HG03097 (cell line): Measurements from ENCODE around the gene CNGA4.

Experiments
- ATAC-seq: cut with Tn5 transposase; IDR thresholded peaks from one replicate; pipeline ENCODE4 v1.9.1; 2021; ENCODE audit not compliant: unreplicated experiment, low FRiP score

The CNGA4 gene, protein sequence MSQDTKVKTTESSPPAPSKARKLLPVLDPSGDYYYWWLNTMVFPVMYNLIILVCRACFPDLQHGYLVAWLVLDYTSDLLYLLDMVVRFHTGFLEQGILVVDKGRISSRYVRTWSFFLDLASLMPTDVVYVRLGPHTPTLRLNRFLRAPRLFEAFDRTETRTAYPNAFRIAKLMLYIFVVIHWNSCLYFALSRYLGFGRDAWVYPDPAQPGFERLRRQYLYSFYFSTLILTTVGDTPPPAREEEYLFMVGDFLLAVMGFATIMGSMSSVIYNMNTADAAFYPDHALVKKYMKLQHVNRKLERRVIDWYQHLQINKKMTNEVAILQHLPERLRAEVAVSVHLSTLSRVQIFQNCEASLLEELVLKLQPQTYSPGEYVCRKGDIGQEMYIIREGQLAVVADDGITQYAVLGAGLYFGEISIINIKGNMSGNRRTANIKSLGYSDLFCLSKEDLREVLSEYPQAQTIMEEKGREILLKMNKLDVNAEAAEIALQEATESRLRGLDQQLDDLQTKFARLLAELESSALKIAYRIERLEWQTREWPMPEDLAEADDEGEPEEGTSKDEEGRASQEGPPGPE

DNA sequence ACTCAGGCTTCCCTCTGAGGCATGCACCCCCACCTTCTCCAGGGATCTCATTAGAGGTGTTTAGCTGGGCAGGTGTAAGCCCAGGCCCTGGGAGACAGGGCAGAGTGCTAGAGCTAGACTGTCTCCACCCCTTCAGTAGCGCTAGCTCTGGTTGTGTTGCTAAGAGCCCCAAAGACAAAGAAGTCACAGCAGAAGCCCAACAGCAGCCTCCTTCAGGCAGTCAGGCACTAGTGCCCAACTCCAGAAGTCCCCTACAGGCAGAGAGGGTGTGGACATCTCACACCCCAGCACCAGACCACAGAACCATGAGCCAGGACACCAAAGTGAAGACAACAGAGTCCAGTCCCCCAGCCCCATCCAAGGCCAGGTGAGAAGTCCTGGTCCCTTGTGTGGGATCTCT, at the start of gene CNGA4:
TSS of gene CNGA4 (plus strand) at position 188 of the 400 bp plus-strand sequence. CDS start at position 306, 118 bp downstream.
- no peak for ATAC-seq

DNA sequence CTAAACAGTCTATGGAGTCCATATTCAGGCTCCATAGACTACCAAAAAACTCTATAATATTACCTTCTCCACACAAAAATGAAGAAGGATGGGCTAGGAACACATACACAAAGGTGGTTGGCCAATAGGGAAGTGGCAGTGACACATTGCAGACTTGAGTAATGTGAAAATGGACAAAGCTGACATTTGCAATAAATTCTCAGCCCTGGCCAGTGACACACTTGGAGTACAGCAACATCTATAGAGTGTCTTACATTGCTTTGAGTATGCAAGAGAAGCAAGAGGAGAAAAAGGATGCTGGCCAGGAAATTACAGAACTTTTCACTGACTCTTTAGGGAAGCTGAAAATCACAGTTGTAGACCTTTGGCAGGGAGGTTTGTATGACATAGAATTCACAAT, 47.1 kb upstream of the CNGA4 start:
- ATAC-seq = no peak

DNA sequence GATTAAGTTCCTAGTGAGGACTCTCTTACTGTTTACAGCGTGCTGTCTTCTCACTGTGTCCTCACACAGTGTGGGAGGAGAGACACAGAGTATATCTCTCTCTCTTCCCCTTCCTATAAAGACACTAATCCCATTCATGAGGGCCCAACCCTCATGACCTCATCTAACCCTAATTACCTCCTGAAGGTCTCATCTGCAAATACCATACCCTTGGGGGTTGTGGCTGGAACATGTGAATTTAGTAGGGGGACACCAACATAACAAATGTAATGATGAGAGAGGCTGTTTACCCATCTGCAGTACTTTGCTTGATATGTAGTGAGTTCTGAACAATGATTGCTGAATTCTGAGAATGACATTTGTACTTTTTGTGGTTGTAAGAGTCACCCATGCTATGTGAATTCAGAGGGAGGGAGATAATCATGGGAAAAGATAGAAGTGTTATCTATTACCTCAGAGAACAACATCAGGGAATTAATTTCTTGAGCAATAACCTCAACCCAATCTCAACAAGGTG, 44.8 kb upstream of the CNGA4 start:
- no peak for ATAC-seq

DNA sequence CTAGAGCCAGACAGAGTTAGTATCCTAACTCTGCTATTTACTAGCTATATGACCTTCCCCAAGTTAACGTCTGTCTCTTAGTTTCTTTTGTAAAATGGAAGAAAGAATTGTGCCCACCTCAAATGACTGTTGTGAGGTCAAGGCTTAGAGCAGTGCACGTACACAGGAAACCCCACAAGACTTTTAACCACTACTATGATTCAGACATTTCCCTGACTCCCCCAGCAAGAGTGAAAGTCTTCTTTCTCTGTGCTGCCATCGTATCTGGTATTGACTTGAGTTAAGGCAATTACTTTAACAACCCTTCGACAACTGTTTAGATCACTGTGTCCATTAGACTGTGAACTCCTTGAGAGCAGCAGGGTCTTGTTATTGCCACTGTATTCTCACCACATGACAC, 42.5 kb upstream of the CNGA4 start:
- ATAC-seq = no peak

DNA sequence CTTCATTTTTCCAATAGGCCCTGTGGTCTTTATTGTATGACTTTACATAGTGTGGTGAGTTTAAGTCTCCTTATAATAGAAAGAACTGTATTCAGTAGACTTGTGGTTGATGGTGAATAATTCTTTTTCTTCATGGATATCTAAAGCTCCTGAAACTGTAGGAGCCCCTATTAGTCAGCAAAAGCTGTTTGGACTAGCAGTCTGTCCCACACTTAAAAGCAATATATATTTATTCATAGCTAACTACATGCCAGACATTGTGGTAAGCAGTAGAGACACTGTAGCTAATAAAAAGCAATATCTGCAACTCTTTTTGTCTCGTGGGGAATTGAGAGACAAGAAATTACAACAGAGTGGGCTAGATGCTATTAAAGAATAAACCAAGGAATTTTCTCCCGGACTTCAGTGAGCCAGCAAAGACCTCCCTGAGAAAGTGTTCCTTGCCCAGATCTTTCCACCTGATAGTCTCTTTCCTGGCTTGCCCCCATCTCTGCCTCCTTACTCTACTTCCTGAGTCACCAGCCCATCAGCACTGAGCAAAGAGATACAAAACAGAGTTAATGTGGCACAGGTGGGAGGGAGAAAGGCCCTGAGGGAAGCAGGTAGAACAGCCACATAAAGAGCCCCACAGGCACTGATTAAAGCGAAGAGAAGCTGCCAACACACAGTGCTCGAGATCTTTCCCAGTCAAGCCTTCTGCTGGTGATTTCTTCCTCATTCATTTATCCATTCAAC, 41.3 kb upstream of the CNGA4 start:
- no peak for ATAC-seq

DNA sequence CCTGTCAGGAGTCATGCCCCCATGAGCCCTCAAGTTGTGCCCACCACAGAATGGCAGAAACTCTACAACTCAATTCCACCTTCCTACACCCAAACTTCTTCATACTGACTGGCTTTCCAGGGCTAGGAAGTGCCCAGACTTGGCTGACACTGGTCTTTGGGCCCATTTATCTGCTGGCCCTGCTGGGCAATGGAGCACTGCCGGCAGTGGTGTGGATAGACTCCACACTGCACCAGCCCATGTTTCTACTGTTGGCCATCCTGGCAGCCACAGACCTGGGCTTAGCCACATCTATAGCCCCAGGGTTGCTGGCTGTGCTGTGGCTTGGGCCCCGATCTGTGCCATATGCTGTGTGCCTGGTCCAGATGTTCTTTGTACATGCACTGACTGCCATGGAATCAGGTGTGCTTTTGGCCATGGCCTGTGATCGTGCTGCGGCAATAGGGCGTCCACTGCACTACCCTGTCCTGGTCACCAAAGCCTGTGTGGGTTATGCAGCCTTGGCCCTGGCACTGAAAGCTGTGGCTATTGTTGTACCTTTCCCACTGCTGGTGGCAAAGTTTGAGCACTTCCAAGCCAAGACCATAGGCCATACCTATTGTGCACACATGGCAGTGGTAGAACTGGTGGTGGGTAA, 39.6 kb upstream of the CNGA4 start, which contains the start of gene OR52W1:
TSS of gene OR52W1 (plus strand) at position 51 of the 637 bp plus-strand sequence. CDS start at position 51, 0 bp downstream.
- no peak for ATAC-seq

DNA sequence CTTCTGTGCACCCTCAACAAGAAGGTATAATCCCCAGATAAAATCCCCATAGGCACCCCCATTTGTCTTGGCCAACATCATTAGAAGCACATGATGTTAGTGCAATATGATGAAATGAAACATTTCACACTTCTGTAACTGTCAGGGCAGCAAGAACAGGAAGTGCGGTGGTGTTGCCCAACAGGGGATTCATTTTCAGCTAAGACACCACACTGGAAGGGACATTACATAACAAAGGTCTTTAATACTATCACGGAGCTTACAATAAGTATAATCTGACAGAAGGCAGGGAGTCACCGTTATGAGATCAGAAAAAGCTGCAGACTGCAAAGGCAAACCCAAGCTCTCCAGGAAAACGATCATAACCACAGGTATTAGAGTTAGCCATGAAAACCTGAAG, 37.9 kb upstream of the CNGA4 start:
- ATAC-seq = no peak

DNA sequence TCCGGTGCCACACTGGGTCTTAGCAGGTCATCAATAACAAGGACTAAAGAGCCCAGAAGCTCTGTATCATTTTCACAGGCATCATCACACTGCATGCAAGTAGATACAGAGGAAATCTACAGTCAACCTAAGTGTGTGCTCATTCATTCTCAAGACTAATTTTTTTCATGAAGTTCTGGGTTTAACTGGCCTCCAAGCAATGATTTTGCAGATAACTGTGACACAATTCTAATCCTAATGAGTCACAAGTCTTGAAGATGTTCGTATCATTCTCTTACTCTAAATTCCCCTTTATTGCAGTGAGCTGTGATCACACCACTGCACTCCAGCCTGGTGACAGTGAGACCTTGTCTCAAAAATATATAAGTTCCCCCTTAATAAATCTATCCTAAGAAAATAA, 37.4 kb upstream of the CNGA4 start:
- no peak for ATAC-seq

DNA sequence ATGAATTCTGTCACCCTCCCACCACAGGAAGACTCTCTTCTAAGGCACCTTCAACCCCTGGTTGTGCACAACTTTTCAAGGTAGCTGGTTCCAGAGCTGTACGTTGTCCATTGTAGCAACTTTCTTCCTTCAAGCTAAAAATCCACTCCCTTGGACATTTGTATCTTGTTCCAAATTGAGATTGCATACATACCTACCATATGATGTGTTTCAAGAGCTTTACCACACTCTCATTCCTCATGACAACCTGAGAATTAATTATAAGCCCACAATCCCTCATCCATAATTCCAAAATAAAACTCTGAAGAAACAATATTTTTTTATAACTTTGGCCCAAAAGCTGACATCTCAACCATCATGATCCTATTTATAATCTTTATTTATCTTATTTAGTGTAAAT, 36.8 kb upstream of the CNGA4 start:
- no peak for ATAC-seq

DNA sequence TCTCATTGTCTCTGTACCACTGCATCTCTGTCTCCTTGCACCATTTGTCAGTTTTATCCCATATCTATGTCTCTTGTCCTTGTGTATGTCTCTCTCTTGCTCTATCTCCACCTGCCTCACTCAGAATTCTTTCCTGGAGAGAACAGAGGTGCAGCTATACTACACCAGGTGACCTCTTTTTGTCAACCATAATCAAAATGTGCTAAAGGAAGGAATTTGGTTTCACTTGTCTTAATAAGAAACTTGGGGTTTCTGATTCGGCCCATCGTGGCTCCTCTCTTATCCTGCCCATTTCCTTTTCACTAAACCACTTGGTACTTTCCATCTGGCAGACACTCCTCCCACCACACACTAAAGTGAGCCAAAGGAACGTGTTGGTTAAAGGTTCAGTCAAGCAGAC, 35.6 kb upstream of the CNGA4 start:
- ATAC-seq = peak; percentile 83

DNA sequence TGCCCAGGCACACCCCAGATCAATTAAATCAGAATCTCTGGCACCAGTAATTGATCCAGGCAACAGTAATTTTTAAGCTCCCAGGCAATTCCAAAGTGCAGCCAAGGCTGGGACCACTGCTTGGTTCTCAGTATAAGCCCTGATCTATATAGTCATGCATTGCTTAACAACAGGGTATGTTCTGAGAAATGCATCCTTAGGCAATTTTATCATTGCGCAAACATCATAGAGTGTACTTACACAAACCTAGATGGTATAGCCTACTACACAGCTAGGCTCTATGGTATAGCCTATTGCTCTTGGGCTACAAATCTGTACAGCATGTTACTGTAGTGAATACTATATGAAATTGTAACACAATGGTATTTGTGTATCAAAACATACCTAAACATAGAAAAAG, 34.2 kb upstream of the CNGA4 start:
- no peak for ATAC-seq

DNA sequence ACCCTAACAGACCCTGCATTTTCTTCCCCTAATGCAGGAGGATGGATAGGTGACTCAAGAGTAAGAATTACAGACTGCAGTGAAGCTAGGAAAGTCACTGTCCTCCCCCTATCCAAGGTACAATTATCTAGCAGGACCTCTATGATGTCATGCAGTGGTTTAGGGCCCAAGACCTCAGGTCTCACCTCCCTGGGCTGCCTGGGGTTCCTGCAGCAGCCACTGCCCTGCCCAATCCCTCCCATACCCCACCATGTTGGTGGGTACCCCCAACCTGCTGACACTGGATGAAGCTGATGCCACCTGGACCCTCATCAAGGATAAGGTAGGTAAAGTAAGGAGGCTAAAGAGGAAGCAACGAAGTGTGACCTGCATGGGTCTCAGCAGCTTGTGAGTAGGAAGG, 33.5 kb upstream of the CNGA4 start, which contains the start of gene C11orf42:
TSS of gene C11orf42 (plus strand) at position 192 of the 400 bp plus-strand sequence. CDS start at position 251, 59 bp downstream.
- ATAC-seq = no peak

DNA sequence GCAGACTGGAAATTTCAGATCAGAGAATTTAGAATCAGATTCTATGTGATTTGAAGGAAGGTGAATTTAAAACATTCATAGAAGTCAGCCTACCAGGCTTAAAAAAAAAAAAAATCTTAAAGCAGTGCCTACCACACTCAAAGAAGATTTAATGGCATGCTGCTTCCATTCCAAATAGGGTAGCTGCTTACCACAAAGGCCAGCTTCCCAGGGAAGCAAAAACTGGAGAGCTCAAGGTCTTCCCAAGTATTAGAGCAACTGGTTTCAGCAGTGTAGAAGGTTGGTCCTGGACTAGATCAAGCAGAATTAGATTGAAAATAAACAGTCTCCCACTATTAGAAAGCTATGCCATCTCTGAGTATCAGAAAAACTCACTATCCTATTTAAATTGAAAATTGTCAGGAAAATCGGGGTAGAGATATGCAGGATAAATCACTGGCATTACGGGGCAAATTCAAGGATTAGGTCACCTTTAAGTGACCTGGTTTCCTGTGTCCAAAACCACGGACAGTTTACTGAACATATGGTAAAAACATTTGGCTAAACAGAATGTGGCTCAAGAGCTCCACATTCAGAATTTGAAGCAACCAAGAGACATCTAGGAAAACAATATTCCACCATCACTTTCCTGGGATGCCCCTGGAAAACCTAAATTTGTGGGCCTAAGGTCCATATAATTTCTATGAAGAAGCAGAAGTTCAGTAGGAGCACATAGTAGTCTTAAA, 32.3 kb upstream of the CNGA4 start:
- no peak for ATAC-seq

DNA sequence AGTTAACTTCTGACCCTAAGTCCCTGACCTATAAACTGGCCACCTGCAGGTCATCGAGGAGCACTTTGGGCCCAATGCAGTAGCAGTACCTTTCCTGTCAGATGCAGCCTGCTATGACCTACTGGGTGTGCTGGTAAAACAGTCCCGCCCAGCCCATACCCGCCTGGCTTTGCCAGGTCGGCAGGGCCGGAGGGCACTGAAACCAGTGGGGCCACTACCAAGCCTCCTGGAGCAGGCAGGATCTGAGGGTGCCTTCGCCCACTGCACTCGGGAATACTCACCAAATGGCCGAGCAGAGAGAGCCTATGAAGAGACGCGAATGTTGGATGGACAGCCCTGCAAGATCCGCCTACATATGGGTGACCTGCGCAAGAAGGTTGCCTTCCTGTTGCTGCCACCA, 29.1 kb upstream of the CNGA4 start:
- ATAC-seq = no peak

DNA sequence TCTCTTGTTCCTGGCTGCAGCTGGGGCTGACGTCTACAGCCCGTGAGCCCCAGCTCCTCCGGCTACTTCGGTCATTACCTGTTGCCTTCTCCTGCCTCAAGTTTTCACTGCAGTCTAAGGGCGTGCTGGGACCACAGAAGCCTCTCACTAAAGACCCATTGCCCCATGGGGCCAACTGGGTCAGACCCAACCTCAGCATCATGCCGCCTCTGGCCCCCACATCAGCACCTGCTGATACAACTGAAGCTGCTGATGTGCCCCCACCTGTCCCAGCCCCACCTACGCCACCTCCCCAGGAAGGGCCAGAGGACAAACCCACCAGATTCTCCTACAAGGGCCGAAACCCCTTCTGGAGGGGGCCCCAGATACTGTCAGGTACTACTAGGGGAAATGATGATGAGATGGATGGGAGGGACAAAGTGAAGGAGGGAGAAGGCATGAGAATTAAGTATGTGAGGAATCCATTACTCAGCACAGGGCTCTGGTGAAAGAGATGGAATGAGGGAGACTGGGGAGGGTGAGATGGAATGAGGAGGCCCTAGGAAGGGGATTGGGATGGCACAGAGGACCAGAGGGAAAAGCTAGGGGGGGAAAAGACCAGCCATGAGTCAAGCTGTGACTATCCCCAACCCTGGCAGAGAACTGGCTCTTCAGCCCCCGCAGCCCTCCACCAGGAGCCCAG, 28.5 kb upstream of the CNGA4 start:
- no peak for ATAC-seq

DNA sequence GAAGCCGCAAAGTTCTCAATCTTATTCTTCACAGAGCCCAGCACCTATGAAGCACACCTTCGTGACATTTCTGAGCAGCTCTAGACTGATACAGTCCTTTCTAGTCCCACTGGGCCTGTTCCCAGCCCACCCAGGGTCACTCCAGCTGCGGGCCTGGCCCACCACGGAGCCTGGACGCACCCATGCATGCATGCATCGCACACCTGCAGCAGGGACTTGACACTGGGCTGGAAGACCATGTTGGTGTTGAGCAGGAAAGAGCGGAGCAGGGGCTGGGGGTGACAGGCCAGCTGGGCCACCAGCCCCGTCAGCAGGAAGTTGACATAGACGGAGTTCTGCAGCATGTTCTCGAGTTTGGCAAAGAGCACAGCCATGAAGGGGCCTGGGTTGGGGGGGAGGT, 24.4 kb upstream of the CNGA4 start:
- no peak for ATAC-seq

DNA sequence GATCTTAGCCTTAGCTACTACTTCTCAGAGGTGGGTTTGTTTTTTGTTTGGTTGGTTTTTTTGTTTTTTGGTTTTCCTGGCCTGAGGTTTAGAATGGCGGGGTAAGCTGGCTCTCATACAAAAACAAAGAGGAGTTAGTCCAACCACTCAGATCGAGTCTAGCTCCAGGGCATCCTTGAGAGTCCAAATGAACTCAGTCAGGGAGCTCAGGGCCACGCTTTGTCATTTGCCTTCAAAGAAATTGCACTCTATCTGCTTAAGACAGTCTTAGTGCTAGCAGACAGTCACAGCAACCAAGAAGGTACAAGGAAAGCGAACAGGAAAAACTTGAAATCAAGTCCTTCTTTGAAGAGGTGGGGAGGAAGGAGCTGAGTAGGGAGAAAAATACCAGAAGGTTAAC, 22.4 kb upstream of the CNGA4 start:
- no peak for ATAC-seq

DNA sequence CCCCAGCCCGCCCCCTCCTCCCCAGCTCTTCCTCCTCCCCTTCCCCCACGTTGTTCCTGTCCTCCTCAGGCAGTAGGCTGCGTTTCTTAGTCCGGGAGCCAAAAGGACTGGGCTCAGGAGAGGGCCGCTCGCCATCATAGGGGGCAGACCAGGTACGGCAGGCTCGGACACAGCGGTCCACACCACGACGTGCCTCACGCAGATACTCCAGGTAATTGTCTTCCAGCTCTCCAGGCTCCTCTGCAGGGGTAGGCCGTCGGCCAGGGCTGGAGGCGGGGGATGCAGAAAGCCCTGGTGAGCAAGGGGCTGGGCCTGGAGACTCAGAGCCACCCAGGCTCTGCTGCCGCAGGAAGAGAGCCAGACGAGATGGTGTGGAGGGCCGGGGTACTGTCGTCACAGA, 21.2 kb upstream of the CNGA4 start:
- ATAC-seq = no peak

DNA sequence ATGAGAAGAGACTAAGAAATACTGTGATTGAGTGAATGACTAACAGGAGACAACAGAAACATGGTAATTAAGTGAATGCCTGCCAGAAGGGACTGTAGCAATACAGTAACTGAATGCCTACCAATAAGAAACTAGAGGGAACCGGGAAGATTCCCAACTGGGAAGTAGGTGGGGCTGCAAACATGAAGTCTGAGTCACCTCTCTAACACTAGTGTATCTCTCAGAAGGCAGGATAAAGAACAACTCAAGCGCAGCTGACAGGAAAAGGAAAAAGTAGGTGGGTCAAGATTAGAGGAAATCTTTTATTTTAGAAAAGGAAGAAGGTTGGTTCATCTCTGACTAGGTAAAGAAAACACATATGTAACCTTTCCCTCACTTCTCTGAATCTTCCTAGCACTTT, 19.5 kb upstream of the CNGA4 start:
- no peak for ATAC-seq

DNA sequence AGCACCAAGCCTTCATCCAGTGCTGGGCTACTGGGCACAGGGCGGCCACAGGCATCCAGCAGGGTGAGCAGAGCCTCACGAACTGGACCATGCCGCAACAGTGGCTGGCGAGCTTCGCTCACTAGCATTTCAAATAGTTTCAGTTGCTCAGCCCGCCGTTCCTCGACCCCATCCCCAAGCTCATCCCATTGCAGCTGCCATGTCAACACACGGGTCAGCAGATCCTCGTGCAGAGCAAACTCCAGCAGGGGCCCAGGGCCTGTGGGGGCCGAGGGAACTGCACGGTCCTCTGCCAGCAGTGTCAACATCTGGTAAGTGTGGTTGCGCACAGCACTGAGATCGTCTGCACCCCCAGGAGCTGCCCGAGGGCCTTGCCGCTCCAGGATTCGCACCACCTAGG, 15.0 kb upstream of the CNGA4 start:
- no peak for ATAC-seq
